ENCODE results near the gene CPED1. TPM values are rescaled to one million over a fixed set of nuclear protein-coding genes. Genes with fewer than 3 reads are reported as not detected.

Gene CPED1
- total and polyA plus RNA-seq, 10 of the 15 experiments (the other 5 are each of a cell fraction or from before 2014, with no cell fraction given), result 0.01 to 0.77 (median 0.10) TPM; not detected in 1

- no peaks in the 10 kb centered on the region for H3K9me3 ChIP-seq (replicated peaks; ENCODE audit: control insufficient read depth, insufficient read depth, low read length)
- H3K4me1 ChIP-seq (ENCODE audit: control insufficient read depth, insufficient read depth, low read length), result no peaks in the 10 kb centered on the region
- no peaks in the 10 kb centered on the region for H3K79me2 ChIP-seq (ENCODE audit: control insufficient read depth, insufficient read depth, low read length)
- ATAC-seq (no peak), DNase-seq (ENCODE audit: low read depth, low spot score) (no peak), FAIRE-seq (no peak)
- H3K27me3 ChIP-seq (replicated peaks in 1 of 2; ENCODE audit: control insufficient read depth in 2 of 2, insufficient read depth in 2 of 2, low read length in 1 of 2), result no peaks in the 10 kb centered on the region
- no peaks in the 10 kb centered on the region for H3K36me3 ChIP-seq (ENCODE audit: control insufficient read depth in 2 of 2, insufficient read depth in 2 of 2, low read length in 1 of 2)
- no peak overlapping the region for H3K27ac ChIP-seq (ENCODE audit: control insufficient read depth, insufficient read depth)
- no peak overlapping the region for H3K4me2 ChIP-seq (ENCODE audit: control insufficient read depth, insufficient read depth)
- 13% methylated on average over 4 of the region's 4 CpGs for WGBS (ENCODE audit: insufficient coverage, insufficient replicate concordance, low lambda C conversion rate, missing lambda C conversion rate)
- TF ChIP-seq ZNF622 (IDR thresholded peaks at IDR 0.05) (no peak), SMC3 (IDR thresholded peaks at IDR 0.05; ENCODE audit: borderline replicate concordance, low read length) (no peak), ZBTB4 (CRISPR knock-in tag; IDR thresholded peaks at IDR 0.05) (no peak), RFX5 (IDR thresholded peaks at IDR 0.05; ENCODE audit: low read depth, low read length) (no peak), PAX5 (IDR thresholded peaks at IDR 0.05; ENCODE audit: borderline replicate concordance, low read depth, low read length) (no peak), YBX1 (IDR thresholded peaks at IDR 0.05) (no peak), BCL11A (IDR thresholded peaks at IDR 0.05; ENCODE audit: low read depth, low read length) (no peak), PAX8 (IDR thresholded peaks at IDR 0.05) (no peak), NFYA (IDR thresholded peaks at IDR 0.05; ENCODE audit: borderline replicate concordance, low read depth, low read length) (no peak)
- H3K4me3 ChIP-seq, result no peak overlapping the region
- BruUV-seq (replicated peaks), result no TSS peak
- H4K20me1 ChIP-seq (ENCODE audit: control insufficient read depth, insufficient read depth), result no peaks in the 10 kb centered on the region
- no peak overlapping the region for H2AFZ ChIP-seq (ENCODE audit: control insufficient read depth, low read depth, low read length)
- SMC1A ChIA-PET (ENCODE audit: uncharacterized antibody, unreplicated experiment), result no interaction called here
- in situ Hi-C loops (cut with MboI) (no loop called here), intact Hi-C loops (cut with micrococcal nuclease; ENCODE audit: unreplicated experiment) (no loop called here)
- RAD21 ChIA-PET (ENCODE audit: unreplicated experiment), result no interaction called here
- H3K9ac ChIP-seq (ENCODE audit: control insufficient read depth, insufficient read depth, low read length), result no peak overlapping the region
- POLR2A ChIA-PET, result no interaction called here
- CTCF ChIA-PET, result interaction anchor here (1.6 to 1.8 kb wide), 2 partner anchors 39 to 50 kb away, joined by 4 to 5 read pairs; no protein-coding TSS in a partner anchor
Measured at GRCh38 chr7:121037957-121038716, 49.6 kb downstream of the CPED1 start.
